Measurements from ENCODE around the gene GRK4. TPM values are rescaled to one million over a fixed set of nuclear protein-coding genes. Genes with fewer than 3 reads are reported as not detected.

The GRK4 gene
- total RNA-seq, 6 experiments from 2014 or later: 5.1 to 8.1 (median 6.7) TPM

DNA sequence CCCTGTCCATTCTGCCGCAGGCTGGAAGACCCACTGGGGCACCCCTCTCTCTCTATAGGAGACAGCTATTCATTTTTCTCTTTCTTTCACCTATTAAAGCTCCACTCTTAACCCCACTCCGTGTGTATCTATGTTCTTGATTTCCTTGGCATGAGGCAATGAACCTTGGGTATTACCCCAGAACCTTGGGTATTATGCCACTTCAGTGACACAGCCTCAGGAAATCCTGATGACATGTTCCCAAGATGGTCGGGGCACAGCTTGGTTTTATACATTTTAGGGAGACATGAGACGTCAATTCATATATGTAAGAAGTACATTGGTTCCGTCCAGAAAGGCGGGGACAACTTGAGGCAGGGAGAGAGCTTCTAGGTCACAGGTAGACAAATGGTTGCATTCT lies 97.6 kb downstream of the GRK4 start:
- H3K4me1 Mint-ChIP-seq (ENCODE audit: low read depth): peaks cover 9% of the 10 kb centered on the region
- peaks cover 24% of the 10 kb centered on the region for H3K27me3 Mint-ChIP-seq (ENCODE audit: insufficient read depth)
- H3K27ac Mint-ChIP-seq: no peak overlapping the region
- no peak for DNase-seq
- H3K36me3 Mint-ChIP-seq (ENCODE audit: low read depth): peaks cover 7% of the 10 kb centered on the region
- no peak overlapping the region for H3K4me3 Mint-ChIP-seq
- peaks cover 13% of the 10 kb centered on the region for H3K9me3 Mint-ChIP-seq
- TF ChIP-seq, protein P1, sequence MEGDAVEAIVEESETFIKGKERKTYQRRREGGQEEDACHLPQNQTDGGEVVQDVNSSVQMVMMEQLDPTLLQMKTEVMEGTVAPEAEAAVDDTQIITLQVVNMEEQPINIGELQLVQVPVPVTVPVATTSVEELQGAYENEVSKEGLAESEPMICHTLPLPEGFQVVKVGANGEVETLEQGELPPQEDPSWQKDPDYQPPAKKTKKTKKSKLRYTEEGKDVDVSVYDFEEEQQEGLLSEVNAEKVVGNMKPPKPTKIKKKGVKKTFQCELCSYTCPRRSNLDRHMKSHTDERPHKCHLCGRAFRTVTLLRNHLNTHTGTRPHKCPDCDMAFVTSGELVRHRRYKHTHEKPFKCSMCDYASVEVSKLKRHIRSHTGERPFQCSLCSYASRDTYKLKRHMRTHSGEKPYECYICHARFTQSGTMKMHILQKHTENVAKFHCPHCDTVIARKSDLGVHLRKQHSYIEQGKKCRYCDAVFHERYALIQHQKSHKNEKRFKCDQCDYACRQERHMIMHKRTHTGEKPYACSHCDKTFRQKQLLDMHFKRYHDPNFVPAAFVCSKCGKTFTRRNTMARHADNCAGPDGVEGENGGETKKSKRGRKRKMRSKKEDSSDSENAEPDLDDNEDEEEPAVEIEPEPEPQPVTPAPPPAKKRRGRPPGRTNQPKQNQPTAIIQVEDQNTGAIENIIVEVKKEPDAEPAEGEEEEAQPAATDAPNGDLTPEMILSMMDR (IDR thresholded peaks at IDR 0.05): no peak

DNA sequence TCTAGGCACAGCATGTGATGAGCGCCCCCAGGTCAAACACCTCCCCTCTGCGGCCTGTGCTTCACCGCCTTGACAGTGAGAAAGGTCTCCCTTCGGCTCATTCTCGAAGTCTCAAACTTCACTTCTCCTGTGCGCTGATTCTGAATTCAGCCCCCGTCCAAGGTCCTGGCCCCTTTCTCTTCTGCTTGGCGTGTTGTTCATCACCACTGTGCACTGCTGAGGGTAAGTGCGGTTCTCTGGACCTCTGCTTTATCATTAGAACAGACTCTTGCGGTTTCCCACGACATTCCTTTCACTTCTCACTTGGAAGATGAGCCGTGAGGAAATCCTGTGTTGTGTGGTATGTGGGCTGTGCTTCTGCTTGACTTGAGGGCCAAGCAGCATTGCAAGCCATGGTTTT lies 99.1 kb downstream of the GRK4 start:
- TF ChIP-seq, protein P1 (IDR thresholded peaks at IDR 0.05): no peak
- Mint-ChIP-seq H3K27me3 (ENCODE audit: insufficient read depth) (peaks cover 22% of the 10 kb centered on the region), H3K4me3 (no peak overlapping the region), H3K36me3 (ENCODE audit: low read depth) (0 out of 2 replicates have a peak, but pooled peaks cover 4% of the 10 kb centered on the region), H3K9me3 (no peaks in the 10 kb centered on the region), H3K27ac (no peak overlapping the region), H3K4me1 (ENCODE audit: low read depth) (peaks cover 9% of the 10 kb centered on the region)
- peak; percentile 19 for DNase-seq

DNA sequence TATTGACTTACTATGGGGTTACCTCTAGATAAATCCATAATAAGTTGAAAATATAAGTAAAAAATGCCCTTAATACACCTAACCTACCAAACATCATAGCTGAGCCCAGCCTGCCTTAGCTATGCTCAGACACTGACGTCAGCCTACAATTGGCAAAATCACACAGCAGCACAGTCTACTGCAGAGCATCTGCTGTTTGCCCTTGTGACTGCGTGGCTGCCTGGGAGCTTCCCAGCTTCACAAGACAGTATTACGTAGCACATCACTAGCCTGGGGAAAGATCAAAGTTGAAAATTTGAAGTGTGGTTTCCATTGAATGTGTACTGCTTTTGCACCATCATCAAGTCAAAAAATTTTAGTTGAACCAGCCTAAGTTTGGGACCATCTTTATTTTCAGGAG lies 102.2 kb downstream of the GRK4 start:
- TF ChIP-seq, protein P1 (IDR thresholded peaks at IDR 0.05): no peak
- 0 out of 2 replicates have a peak, but pooled peaks cover 4% of the 10 kb centered on the region for H3K36me3 Mint-ChIP-seq (ENCODE audit: low read depth)
- DNase-seq: no peak
- H3K4me1 Mint-ChIP-seq (ENCODE audit: low read depth): peaks cover 10% of the 10 kb centered on the region
- H3K9me3 Mint-ChIP-seq: no peaks in the 10 kb centered on the region
- no peak overlapping the region for H3K4me3 Mint-ChIP-seq
- peaks cover 17% of the 10 kb centered on the region for H3K27me3 Mint-ChIP-seq (ENCODE audit: insufficient read depth)
- no peak overlapping the region for H3K27ac Mint-ChIP-seq

DNA sequence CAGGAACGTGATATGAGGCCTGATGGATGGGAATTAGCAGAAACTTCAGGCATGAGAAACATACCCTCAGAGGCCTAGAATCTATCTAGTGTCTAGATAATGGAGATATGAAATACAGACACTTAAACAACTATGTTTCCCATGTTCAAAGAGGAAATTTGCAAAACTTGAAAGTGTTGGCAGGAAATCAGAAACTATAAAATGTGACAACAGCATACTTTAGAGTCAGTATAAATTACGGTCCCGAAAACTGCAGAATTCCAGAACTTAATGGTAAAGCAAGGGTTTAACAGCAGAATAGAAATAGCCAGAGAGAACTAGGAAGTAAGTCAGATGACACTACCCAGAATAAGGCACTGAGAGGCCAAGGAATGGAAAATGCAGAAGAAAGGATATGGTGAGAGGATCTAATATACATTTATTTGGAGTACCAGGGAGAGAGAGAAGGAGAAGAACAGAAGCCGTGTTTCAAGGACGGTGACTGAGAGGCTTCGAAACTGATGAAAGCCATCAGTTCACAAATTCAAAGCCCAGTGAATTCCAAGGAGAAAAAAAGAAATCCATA lies 103.5 kb downstream of the GRK4 start:
- H3K27me3 Mint-ChIP-seq (ENCODE audit: insufficient read depth): peaks cover 12% of the 10 kb centered on the region
- no peak for DNase-seq
- no peak overlapping the region for H3K4me3 Mint-ChIP-seq
- TF ChIP-seq, protein P1 (IDR thresholded peaks at IDR 0.05): no peak
- no peaks in the 10 kb centered on the region for H3K9me3 Mint-ChIP-seq
- H3K36me3 Mint-ChIP-seq (ENCODE audit: low read depth): no peaks in the 10 kb centered on the region
- no peak overlapping the region for H3K27ac Mint-ChIP-seq
- peaks cover 24% of the 10 kb centered on the region for H3K4me1 Mint-ChIP-seq (ENCODE audit: low read depth)

DNA sequence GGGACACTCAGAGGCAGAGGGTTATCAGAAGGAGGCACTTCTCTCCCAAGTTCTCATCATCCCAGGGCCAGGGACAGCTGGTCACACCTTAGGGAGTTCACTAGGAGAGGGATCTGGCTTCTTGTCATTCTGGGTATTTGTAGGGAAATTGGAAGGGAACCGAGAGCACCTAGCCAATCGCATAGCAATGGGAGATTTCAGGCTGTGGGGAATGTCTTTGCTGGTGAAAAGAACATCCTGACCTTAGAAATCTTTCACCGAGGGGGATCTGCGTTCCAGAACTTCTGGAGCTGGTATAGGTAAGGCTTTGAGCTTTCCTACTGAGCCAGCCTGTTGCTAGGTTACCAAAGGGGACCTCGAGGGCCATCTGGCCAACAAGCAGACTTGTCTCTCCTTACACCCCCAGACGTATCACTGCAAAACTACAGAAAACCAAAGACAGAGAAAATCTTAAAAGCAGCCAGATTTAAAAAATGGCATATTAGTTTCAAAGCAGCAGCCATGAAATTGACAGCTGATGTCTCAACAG lies 104.2 kb downstream of the GRK4 start:
- no peak overlapping the region for H3K4me3 Mint-ChIP-seq
- TF ChIP-seq, protein P1 (IDR thresholded peaks at IDR 0.05): no peak
- no peak overlapping the region for H3K27ac Mint-ChIP-seq
- H3K4me1 Mint-ChIP-seq (ENCODE audit: low read depth): peaks cover 24% of the 10 kb centered on the region
- DNase-seq: no peak
- H3K27me3 Mint-ChIP-seq (ENCODE audit: insufficient read depth): peaks cover 8% of the 10 kb centered on the region
- H3K36me3 Mint-ChIP-seq (ENCODE audit: low read depth): no peaks in the 10 kb centered on the region
- no peaks in the 10 kb centered on the region for H3K9me3 Mint-ChIP-seq

Measured in HFFc6 (cell line).